Endothelial cell of umbilical vein (primary cell): ENCODE data around the gene TOMM5. TPM values are rescaled to one million over a fixed set of nuclear protein-coding genes. Genes with fewer than 3 reads are reported as not detected.

Experiments used
- Bru-seq: library from RNA; stranded (reverse); fragments of 400-500 nt; gene quantifications from one replicate; lab custom pipeline; 2021; lab: Mats Ljungman, UMichigan
- BruChase-seq, 2 experiments: library from RNA; stranded (reverse); fragments of 400-500 nt; gene quantifications; one replicate each; lab custom pipeline; 2021; lab: Mats Ljungman, UMichigan
- BruUV-seq: library from RNA; stranded (reverse); fragments of 400-500 nt; replicated peaks from 2 replicates; lab custom pipeline; 2021; lab: Mats Ljungman, UMichigan
- CTCF ChIA-PET: fragments of 300-600, 350-600 bp; sonication (Branson Sonifier 250); formaldehyde crosslinking; loops from one replicate; lab custom pipeline; 2021; ENCODE audit warnings: antibody characterized with exemption, inconsistent platforms; lab: Charles Lee
- POLR2A ChIA-PET: fragments of 300-600, 350-600 bp; sonication (Branson Sonifier 250); formaldehyde crosslinking; loops from one replicate; lab custom pipeline; 2021; ENCODE audit warnings: antibody characterized with exemption, inconsistent platforms; lab: Charles Lee
- DNase-seq: peaks from one replicate; pipeline ENCODE4 v3.0.0-alpha.2; 2011; ENCODE audit warnings: low read depth, low spot score
- FAIRE-seq: peaks from 2 replicates; lab custom pipeline; 2011; peaks lifted over from hg19 to GRCh38; lab: Jason Lieb, UNC
- H2AFZ ChIP-seq: 2 replicates; pipeline ENCODE4 v1.6.0; 2012; ENCODE audit warnings: low read depth, low read length, control low read depth, inconsistent platforms
- H3K27ac ChIP-seq: 2 replicates; pipeline ENCODE4 v1.5.1; 2011; ENCODE audit warnings: low read depth, mild to moderate bottlenecking, control low read depth, low read length, moderate library complexity; ENCODE audit not compliant: insufficient read depth
- H3K27me3 ChIP-seq, 2 experiments: 2 replicates each; pipeline versions ENCODE4 v1.6.0 to v1.6.1; 2011; ENCODE audit warnings: low read length in 2 of 2, mixed read lengths in 1 of 2; ENCODE audit not compliant: control insufficient read depth in 2 of 2, insufficient read depth in 2 of 2
- H3K36me3 ChIP-seq, 2 experiments: 2 replicates in 1 of 2; 3 replicates in 1 of 2; pipeline ENCODE4 v1.5.1; 2011; ENCODE audit warnings: low read length in 2 of 2, mild to moderate bottlenecking in 1 of 2, moderate library complexity in 1 of 2; ENCODE audit not compliant: control insufficient read depth in 2 of 2, insufficient read depth in 2 of 2; ENCODE audit errors: extremely low read depth in 1 of 2
- H3K4me1 ChIP-seq: 3 replicates; pipeline ENCODE4 v1.5.1; 2011; ENCODE audit warnings: mild to moderate bottlenecking, low read length; ENCODE audit not compliant: control insufficient read depth, insufficient read depth; ENCODE audit errors: extremely low read depth
- H3K4me2 ChIP-seq: 2 replicates; pipeline ENCODE4 v1.6.1; 2011; ENCODE audit warnings: low read length, control low read depth, mixed read lengths; ENCODE audit not compliant: insufficient read depth
- H3K4me3 ChIP-seq, 3 experiments: fragments of 200-600 bp in 1 of 3; sonication (generic), shearing (Covaris generic) in 1 of 3; replicated peaks in 1 of 3; 2 replicates each; pipeline ENCODE4 v1.5.1; 2011 to 2016; ENCODE audit warnings: control low read depth in 3 of 3, low read length in 3 of 3, mild to moderate bottlenecking in 2 of 3, inconsistent platforms in 1 of 3, low read depth in 1 of 3, moderate library complexity in 1 of 3; ENCODE audit not compliant: insufficient read depth in 1 of 3
- H3K79me2 ChIP-seq: 2 replicates; pipeline ENCODE4 v1.6.0; 2012; ENCODE audit warnings: low read length, inconsistent platforms; ENCODE audit not compliant: control insufficient read depth, insufficient read depth
- H3K9ac ChIP-seq: replicated peaks from 2 replicates; pipeline ENCODE3; 2011; ENCODE audit warnings: low read length, control low read depth; ENCODE audit not compliant: insufficient read depth; ENCODE audit errors: extremely low read depth
- H3K9me1 ChIP-seq: replicated peaks from 3 replicates; pipeline ENCODE4 v1.6.0; 2011; ENCODE audit warnings: mild to moderate bottlenecking, low read length; ENCODE audit not compliant: control insufficient read depth, insufficient read depth; ENCODE audit errors: extremely low read depth
- H3K9me3 ChIP-seq: replicated peaks from 2 replicates; pipeline ENCODE4 v1.5.1; 2012; ENCODE audit warnings: low read length, inconsistent platforms; ENCODE audit not compliant: control insufficient read depth, insufficient read depth
- H4K20me1 ChIP-seq: replicated peaks from 2 replicates; pipeline ENCODE3; 2011; ENCODE audit warnings: mild to moderate bottlenecking, low read length; ENCODE audit not compliant: control insufficient read depth, insufficient read depth; ENCODE audit errors: extremely low read depth
- FOS ChIP-seq: IDR thresholded peaks from 2 replicates; pipeline ENCODE4 v1.6.1; 2011; ENCODE audit warnings: mild to moderate bottlenecking, low read length, moderate library complexity, borderline replicate concordance; ENCODE audit not compliant: insufficient read depth
- GATA2 ChIP-seq: IDR thresholded peaks from 2 replicates; pipeline ENCODE4 v1.7.0; 2011; ENCODE audit warnings: low read depth, mild to moderate bottlenecking, moderate library complexity, mixed read lengths, low read length; ENCODE audit not compliant: insufficient read length, insufficient read depth
- MAX ChIP-seq: IDR thresholded peaks from 2 replicates; pipeline ENCODE4 v1.6.1; 2011; ENCODE audit not compliant: insufficient read depth, insufficient read length
- MYC ChIP-seq: IDR thresholded peaks from one replicate; pipeline ENCODE4 v1.6.1; 2011; ENCODE audit warnings: mild to moderate bottlenecking, low read depth, low read length
- POLR2A ChIP-seq: IDR thresholded peaks from 2 replicates; pipeline ENCODE4 v1.6.1; 2012; ENCODE audit warnings: low read depth, mild to moderate bottlenecking, control low read depth, low read length
- POLR2AphosphoS5 ChIP-seq: IDR thresholded peaks from 2 replicates; pipeline ENCODE4 v1.6.1; 2012; ENCODE audit warnings: low read depth, mild to moderate bottlenecking, control low read depth, low read length, moderate library complexity; ENCODE audit not compliant: insufficient read depth
- dilution Hi-C: fragments of 300-500 bp; cut with MboI; formaldehyde crosslinking; loops from one replicate; pipeline ENCODE4 v1.15.0; 2019; ENCODE audit warnings: low sequenced_read_pairs; ENCODE audit not compliant: extremely low pct_ligation_motif_present
- intact Hi-C: fragments of 100-400 bp; cut with micrococcal nuclease; formaldehyde crosslinking; loops from one replicate; pipeline ENCODE4 v1.10.0; 2022
- long read RNA-seq: library from polyadenylated mRNA; stranded (forward); transcript quantifications from one replicate; pipeline ENCODE4 v2.0.0, GENCODE V29; 2021
- polyA minus RNA-seq, 3 experiments: library from RNA; depleted of rRNA, polyadenylated mRNA; stranded (reverse); fragments of >200 nt; gene quantifications; 1 replicate in 1 of 3; 2 replicates in 2 of 3; pipeline ENCODE4 v1.2.3, GENCODE V29; 2011
- polyA plus RNA-seq, 4 experiments: library from polyadenylated mRNA; depleted of rRNA in 3 of 4; stranded (reverse) in 3 of 4; unstranded in 1 of 4; fragments of >200 nt; gene quantifications; 2 replicates each; pipeline versions ENCODE4 v1.2.1 to v1.2.3, GENCODE V29; 2011 to 2012; ENCODE audit warnings: missing spikeins in 1 of 4
- total RNA-seq: library from RNA; stranded (reverse); gene quantifications from 2 replicates; pipeline ENCODE4 v1.2.3, GENCODE V29; 2021

TOMM5 gene
- total RNA-seq (145 and 147 TPM in 2 replicates), polyA plus RNA-seq (110 and 122 TPM in 2 replicates), polyA minus RNA-seq (66.9 and 69.7 TPM in 2 replicates), Bru-seq, nascent RNA (percentile 87 among the genes with signal in this experiment), BruChase-seq, experiment 1, labeled RNA remaining after a 6-hour chase (percentile 98 among the genes with signal in this experiment), BruChase-seq, experiment 2, labeled RNA remaining after a 2-hour chase (percentile 93 among the genes with signal in this experiment)
- 188 and 223 TPM in 2 replicates for polyA plus RNA-seq (2011; cell fraction: cytosol; rRNA removed)
- polyA plus RNA-seq (2011; cell fraction: nucleus; rRNA removed): 61.1 and 66.4 TPM in 2 replicates
- 265 and 350 TPM in 2 replicates for polyA plus RNA-seq (2012)
- 84.5 TPM for polyA minus RNA-seq (2011; cell fraction: cytosol; rRNA and poly(A)+ RNA removed)
- 28.6 and 29.9 TPM in 2 replicates for polyA minus RNA-seq (2011; cell fraction: nucleus; rRNA and poly(A)+ RNA removed)
- long read RNA-seq, transcript TOMM5-201 (2 exons, 751 nt): major isoform, 778 of 799 reads
- long read RNA-seq, transcript TOMM5-202 (2 exons, 808 nt): minor isoform, 16 of 799 reads
- long read RNA-seq, partial matches to known transcripts: 0 of 799 reads
- long read RNA-seq, other reads (novel, unspliced or antisense): 1 of 799 reads

GRCh38 chr9:37592108-37592951 lies at the start of gene TOMM5:
TOMM5 (minus strand) TSS chr9:37592597; CDS start chr9:37592532, 65 bp downstream.
- peaks cover 3 to 13% of the 10 kb centered on the region in 2 experiments for H3K36me3 ChIP-seq
- peak within 1 kb of the TSS; percentile 87 for H3K4me2 ChIP-seq
- POLR2A ChIA-PET: interaction anchor here (1.1 to 1.4 kb wide), 2 partner anchors 16 to 127 kb away, joined by 3 to 8 read pairs; partner anchors contain the start of genes FBXO10 and ZBTB5
- H3K9ac ChIP-seq: peak within 1 kb of the TSS; percentile 97
- no peaks in the 10 kb centered on the region for H4K20me1 ChIP-seq
- H3K27ac ChIP-seq: peak within 1 kb of the TSS; percentile 76
- DNase-seq (peak; percentile 93), FAIRE-seq (peak; percentile 81)
- H3K27me3 ChIP-seq: peaks cover 8% of the 10 kb centered on the region in 2 experiments
- TSS peak; percentile 34 for BruUV-seq
- peak within 1 kb of the TSS; percentile 86 to 95 (median 90) for H3K4me3 ChIP-seq
- H3K9me3 ChIP-seq: no peaks in the 10 kb centered on the region
- no peaks in the 10 kb centered on the region for H3K9me1 ChIP-seq
- H3K4me1 ChIP-seq: peaks cover 15% of the 10 kb centered on the region
- TF ChIP-seq GATA2 (no peak), POLR2AphosphoS5 (peak; percentile 93), MAX (peak; percentile 68), MYC (peak; percentile 92), POLR2A (peak; percentile 96), FOS (no peak)
- peaks cover 50% of the 10 kb centered on the region for H3K79me2 ChIP-seq
- intact Hi-C loops (no loop called here), dilution Hi-C loops (no loop called here)
- peak within 1 kb of the TSS; percentile 94 for H2AFZ ChIP-seq
- CTCF ChIA-PET: interaction anchor here (1.2 to 2.4 kb wide), 6 partner anchors 9 to 671 kb away, joined by 4 to 17 read pairs (median 6); partner anchors contain the start of genes EXOSC3 and FBXO10
